GM21619 (cell line): Measurements from ENCODE around the gene CYB5D1.

ENCODE experiments used
- ATAC-seq: cut with Tn5 transposase; IDR thresholded peaks from one replicate; pipeline ENCODE4 v1.9.1; 2021; ENCODE audit not compliant: unreplicated experiment

The CYB5D1 gene

DNA sequence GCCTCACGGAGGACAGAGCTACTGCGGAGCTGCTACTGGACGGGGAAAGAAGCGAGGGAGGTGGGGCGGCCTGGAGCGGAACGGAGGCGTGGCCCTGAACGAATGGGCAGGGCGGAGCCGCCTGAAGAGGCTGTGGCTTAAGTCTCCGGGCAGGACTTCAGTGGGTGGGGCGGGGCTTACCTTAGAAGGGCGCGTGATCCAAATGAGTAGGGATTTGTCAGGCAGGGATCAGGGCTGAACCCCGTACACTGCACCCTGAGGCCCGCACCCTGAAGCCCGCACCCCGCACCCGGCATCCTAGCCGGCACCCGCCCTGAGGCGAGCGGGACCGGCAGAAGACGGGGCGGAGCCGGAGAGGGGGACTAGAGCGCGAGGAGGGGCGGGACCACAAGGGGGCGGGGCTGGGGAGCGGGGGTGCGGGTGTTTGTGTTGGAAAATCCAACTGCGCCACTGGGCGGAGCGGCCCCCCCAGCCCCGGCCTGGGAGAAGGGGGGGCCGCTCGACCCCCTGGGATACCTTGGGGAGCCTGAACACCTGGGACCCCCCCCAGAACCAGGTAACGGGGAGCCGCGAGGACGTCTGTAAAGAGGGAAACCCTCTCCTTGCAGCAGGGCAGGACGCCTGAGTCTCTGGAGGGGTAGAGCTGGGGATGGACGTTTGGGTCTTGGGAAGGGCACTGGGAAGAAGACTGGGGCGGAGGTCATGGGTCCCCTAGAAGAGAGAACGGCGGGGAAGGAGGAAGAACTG is 23.8 kb upstream of the CYB5D1 start, which contains the start of gene KDM6B:
Gene KDM6B (plus strand): TSS at position 423 of the 747 bp plus-strand sequence. CDS start 11,338 bp downstream, outside the sequence.
- peak; percentile 34 for ATAC-seq

DNA sequence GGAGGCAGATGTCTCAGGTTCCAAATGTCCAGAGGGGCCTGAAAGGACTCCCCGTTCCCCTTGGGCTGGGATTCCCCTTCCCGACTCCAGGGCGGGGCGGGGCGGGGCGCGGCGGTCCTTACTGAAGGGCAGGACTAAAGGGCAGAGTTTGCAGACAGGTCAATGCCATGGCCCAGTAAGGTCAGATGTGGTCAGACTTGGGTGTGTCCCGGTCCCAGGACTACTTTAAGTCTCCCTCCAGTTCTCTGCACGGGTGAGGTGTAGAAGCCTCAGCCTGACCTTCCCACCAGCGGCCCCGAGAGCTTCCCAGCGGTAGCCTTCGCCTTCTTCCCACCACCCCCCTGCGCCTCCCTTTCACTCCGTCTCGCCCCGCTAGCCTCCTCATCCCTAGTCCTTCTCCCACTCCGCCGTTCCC is 23.3 kb upstream of the CYB5D1 start:
- ATAC-seq, result no peak

DNA sequence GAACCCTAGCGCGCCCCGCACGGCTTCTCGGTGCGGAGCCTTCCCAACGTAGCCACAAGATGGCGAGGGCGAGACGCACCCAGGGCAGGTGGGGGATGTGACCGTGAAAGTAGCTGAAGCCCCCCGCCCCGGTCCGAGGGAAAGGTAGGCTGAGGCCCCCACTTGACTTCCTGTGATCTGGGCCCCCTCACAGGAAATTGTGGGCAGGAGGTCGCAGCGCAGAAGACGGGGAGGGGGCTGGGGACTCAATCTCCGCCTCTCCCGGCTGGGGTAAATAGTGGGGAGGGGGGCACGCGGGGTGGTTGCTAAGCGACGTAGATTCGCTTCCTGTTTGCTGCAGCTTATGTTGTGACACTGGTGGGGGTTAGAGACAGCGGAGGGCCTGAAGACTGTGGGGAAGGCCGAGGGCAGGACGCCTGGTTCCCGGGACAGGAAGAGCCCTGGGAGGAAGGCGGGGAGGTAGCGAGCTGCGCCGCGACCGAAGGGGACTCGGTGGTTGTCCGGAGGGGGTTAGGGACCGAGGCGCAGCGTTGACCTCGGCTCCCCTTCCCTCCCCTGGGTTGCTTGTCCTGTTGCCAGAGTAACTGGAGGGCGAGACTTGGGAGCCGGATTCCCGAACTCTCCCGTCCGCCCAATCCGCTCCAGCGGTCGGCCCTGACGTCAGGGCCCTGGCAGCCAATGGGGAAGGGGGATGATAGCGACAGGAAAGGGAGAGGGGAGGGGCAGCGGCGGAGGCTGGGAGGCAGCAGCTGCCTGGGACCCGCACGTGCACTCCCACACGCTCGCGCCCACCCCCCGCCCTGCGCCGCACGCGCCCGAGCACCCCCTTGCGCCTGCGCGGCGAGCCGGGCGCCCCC is 22.6 kb upstream of the CYB5D1 start:
- peak; percentile 35 for ATAC-seq

DNA sequence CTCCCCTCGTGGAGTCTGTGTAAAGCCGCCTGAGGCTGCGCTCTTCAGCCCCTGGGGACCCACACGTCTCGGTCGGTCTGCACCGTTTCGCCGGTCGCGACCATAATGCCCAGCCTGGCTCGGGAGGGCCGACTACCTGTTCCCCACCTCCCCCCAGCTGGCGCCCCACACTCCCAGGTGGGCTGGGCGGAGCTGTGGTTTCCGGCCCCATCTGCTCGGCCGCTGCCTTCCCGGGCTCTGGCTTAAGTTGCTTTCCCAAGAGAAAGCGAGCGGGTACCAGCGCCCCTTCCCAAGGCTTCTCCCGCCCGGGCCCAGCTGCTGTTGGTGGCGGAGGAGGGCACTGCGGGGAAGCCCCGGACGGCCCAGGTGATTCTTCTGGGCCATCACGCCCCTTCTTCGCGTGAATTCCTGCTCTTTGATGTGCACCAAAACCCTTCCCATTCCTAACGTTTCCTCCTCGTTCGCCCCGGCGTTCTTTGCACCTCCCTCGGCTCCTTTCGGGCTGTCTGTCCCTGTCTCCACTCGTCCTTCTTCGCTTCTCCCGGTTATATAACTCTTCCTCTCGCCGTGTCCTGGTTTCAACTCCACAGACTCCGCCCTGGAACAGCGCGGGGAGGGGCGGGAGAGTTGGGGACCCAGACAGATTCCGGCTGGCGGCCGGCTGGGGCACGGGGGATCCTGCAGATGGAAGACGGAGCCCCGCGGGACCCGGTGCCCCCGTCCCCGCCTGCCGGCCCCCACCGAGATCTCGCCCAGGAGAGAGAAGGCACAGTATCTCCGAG is 21.8 kb upstream of the CYB5D1 start:
- peak; percentile 32 for ATAC-seq

DNA sequence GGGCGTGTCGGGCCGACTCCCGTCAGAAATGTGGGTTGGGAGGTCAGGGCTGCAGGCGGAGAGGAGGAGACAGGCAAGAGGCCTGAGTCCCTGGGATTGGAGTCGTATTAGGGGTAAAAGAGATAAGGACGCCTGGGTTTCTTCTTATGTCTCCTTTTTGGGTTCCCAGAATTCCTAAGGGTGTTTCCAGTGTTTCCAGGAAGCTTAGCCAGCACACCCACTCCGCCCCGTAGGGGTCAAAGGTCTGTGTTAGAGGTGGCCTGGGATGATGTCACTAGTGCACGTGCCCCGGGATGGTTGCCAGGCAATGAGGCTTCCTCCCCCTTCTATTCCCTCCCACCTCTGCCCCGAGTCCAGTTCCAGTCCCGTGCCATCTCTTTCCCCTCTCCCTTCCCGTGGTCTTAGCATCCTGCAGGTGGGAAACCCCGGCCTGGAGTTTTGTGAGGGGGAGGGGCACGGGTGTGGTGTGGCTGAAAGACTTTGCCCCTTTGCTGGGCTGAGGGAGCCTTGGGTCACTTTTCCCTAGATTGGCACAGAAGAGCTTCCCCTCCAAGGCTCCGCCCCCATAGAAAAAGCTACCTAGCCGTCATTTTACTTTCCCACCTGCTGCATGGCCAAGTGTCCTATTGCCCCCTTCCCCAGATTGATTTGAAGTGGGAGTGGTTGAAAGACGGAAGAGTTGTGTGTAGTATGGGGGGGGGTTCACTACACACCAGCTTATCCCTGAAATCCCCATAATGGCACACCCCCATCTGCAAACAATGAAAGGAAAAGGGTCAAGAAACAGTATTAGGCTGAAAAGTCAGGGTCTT is 21.0 kb upstream of the CYB5D1 start:
- ATAC-seq, result no peak

DNA sequence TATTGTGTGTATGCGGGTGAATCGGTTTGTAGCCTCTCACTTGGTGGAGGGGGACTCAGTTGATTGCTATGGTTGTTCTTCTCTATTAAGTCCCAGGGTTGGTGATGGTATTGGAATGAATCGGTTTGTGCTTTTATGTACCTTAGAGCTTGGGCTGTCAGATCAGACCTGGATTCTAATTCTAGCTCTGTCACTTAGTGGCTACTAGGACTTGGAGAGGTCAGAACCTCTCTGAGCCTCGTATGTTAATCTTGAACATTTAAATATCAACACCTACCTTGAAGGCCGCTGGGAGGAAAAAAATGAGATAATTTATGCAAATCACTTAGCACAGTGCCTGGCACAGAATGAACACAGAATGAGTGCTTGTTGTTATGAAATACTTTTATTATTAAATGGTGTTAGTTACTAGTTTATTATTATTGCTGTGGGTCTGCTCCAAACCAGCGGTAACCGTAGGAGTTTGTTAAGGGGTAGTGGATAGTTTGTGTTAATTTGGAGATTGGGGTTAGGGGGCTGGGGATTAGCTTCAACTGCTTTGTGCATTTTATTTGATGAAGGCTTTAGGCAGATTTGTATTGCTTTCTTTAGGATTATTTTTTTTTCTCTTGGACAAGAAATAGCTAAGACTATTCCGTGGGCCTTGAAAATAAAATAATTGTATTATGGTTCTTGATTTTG is 20.3 kb upstream of the CYB5D1 start:
- ATAC-seq, result no peak

DNA sequence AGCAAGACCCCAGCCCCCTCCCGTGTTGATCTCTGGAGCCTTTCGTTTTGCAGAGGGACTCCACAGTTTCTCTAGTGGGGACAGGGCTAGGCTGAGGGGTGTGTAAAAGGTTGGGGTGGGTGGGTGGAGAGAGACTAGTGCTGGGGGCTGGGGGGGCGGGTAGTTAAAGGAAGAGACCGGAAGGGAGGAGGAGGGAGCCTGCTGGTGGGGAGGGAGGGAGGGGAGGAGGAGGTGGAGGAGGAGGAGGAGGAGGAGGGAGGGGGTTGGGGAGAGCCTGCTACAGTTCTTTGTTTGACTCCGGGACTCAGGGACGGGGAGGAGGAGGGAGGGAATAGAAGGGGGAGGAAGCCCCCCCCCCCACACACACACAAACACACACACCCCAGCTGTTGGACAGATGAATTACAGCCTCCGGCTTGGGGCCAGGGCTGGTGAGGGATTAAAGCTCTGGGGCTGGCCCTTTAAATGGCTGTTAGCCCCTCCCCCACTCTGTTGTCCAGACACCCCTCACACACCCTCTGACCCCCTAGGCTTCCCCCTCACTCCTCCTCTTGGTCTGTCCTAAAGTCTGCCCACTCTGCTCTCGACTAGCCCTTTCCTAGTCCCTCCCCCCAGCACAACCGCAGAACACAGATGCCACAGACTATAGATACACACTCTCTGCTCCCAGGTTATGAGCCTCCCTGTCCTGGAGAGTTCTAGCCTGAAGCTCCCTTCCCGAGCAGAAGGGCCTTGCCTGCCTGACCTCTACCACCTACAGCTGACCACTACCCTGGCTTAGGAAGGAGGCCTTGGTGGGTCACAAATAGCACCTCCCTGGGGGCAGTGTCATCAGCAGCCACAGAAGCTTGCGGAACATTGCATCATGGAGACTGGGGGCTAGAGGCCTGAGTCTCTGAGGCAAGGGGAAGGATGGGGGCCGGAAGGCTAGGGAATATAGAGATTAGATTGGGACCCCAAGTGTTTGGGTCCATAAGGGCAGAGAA is 19.4 kb upstream of the CYB5D1 start:
- no peak for ATAC-seq

DNA sequence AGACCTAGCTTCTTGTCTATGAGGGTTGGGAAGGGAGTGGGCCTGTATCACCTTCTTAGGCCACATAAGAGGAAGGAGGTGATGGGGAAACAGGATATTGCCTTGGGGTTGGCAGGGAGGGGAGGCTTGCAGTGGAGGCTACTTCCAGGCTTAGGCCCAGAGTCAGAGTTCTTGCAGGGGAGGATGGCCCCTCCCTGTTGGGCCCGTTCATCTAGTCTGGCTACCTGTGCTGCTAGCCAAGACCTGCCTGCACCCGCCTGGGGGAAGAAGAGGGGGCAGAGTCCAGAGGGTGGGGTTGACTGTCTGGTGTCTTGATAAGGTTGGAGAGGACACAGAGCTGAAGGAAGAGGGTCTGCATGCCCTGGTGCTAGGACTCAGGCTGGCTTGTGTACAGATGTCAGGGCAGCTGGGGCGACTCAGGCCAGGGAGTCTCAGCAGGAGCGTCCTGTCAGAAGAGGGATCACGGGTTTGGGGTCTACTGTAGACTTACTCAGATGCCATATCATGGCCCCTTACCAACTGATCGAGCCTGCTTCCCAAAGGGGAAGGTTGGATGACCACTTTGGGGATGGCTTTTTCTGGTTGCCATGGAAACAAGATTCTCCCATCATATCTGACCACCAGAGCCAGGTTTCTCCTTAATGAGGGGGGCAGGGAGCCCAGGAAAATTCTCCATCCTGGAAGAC is 18.5 kb upstream of the CYB5D1 start:
- ATAC-seq, result no peak

DNA sequence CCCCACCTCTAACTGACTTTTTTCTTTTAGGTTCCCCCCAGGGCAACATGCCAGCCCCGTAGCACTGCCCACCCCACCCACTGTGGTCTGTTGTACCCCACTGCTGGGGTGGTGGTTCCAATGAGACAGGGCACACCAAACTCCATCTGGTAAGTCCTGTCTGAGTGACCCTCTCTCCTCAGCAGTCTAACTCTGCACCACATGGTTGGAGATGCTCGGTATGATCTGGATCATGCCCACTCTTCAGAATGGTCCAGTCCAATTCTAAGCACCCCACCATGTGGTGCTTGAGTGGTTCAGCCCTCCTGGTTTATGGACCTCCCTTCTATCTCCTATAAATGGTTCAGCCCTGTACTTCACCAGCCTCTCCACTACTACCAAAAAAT is 17.9 kb upstream of the CYB5D1 start:
- ATAC-seq, result no peak

DNA sequence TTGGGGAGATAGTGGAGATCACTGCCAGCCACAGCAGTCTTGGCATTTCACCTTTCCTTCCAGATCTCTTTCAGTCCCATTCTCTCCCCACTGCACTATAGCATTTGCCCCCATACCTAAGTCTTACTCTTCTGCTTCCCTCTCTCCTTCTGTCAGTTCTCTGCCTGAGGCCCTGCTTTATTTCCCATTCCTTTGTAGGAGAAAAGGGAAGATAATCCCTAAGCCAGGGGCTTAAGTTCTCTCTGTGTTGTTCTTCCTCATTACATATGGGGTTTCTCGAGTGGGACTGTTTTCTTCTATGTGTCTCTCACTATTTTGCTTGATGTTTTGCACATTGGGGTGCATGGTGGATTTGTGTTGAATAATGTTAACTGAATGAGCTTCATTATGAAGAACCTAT is 17.4 kb upstream of the CYB5D1 start:
- ATAC-seq, result no peak

DNA sequence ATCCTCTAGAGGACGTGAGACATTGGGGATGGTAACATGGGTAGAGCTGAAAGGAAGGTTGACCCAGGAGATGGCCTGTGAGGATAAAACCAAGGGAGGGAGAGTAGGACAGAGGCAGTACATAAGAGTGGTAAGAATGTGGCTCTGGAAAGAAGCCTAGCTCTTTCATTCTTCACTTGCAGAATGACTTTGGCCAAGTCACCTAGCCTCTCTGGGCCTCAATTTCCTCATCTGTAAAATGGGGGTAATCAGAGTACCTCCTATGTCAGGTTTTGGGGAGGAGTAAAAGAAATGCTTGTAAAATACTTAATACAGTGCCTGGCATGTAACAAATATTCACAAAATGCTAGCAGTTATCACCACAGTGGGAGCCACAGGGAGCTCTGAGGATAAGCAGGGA is 16.9 kb upstream of the CYB5D1 start:
- ATAC-seq, result no peak

DNA sequence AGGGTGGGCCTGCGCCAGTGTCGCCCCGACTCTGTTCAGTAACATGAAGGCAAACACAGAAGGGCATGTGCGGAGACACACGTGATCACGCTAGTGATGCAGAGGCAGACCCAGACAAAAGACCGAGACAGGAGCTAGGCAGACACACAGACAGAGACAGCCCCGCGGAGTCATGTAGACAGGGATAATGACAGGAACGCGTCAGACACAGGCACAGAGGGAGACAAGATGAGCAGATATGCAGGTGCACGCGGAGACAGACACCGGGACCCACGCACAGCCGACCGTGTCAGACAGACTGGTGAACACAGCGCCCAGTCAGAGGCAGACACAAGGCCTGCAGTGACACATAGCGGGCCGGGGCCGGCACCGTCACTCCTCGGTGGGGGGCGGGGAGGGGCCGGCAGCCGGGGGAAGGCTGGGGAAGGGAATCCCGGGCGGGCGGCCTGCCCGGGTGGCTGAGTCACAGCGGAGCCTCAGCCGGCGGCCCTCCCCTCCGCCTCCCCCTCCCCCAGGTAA is 16.3 kb upstream of the CYB5D1 start:
- ATAC-seq, result peak; percentile 17

DNA sequence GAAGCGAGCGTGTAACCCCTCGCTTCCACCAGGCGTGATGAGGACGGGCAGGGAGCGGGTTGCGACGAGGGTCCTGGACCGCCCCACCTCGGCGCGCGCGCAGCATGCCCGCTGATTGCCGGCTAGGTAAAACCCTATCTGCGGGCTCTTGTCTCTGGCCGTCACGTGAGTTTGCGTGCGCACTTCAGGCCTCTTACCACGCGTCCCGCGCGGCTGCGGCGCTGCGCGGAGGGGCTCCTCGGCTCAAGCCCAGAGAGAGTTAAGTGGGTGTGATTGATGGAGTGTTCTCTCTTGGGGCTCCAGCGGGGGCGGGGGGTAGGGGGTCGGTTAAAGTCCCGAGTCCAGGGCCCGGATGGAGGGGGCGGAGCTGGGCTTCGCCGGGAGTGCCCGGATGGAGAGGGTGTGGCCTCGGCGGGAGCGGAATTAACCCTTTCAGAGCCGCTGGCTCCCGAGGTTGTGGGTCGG is 15.9 kb upstream of the CYB5D1 start:
- peak; percentile 13 for ATAC-seq

DNA sequence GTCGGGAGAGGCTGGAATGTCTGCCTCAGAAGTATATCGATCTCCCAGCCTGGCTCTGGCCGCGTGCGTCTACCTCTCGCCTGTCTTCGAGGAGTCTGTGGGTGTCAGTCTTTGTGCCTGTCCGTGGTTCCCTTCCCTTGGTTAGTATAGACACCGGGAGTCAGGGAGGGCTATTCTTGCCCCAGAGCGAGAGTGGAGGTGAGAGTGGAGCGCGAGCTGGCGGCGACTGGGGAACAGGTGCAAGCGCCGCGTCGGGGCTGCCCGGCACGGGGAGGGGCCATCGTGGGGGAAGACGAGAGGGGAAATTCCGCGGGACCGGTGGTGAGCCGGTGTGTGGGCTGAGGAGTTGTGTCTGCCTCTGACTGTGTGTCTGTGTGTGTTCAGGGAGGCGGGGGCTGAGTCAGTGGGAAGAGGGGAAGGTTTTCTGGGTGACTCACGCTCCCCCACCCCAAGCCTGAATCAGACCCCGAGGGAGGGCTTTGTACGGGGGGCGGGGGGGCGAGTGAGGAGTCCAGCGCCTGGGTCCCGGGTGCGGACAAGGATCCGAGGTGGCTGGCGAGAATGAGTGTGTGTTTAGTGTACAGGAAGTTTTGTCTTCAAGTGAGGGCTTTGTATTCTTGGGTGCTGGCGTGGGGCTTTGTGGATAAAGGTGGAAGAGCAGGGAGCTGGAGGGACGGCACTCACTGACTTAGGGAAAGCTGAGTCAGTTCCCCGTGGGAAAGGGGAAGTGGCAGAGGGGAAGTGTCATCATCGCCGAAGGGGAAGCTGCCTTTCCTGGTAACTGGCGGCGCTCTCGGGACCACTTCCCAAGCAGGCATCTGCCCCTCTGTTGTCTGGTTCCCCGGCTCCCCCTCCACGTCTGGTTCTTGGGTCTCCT is 15.2 kb upstream of the CYB5D1 start:
- peak; percentile 22 for ATAC-seq

DNA sequence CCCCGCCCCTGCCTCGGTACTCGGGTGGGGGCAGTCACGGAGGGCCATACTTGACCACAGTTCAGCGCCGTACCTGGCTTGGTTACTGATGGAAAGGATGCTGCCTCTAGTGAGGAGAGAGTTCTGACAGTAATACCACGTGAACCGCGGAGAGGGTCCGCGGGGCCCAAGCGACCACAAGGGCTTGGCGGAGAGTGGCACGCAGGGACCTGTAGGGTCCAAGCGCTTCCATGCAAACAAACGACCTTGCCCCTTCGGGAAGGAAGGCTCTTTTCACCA is 14.6 kb upstream of the CYB5D1 start:
- ATAC-seq, result no peak

DNA sequence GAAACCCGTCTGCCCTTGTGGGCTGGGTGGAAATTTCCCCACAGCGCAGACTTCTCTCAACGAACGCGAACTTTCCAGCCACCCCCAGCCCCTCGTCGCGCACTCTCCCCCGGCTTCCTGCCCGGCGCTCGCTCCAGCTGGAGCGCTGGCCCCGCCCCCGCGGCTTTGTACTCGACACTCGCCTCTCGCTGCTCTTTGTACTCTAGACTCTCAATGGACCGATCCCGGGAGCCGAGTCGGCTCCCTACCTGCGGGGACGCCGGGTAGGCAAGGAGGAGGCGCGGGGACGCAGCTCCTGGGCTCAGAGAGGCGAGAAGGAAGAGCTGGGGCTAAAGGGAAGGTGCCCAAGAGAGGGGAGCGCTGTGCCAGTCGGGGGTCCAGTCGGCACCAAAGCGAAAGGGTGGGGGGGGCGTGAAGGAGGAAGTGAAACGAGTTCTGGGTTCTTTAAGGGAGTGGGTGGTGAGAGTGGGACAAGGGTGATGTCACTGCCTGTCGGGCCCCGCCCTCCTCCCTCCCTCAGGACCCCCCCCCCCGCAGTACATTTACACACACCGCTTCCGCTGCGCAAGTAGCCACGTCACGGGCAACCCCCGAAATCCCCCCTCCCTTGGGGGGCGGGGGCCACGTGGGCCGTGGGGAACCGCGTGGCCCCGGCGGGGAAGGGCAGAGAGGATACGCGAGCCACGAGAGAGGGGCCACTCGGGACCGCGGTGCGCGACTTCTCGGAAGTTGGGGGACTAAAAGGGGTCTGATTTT is 14.1 kb upstream of the CYB5D1 start:
- ATAC-seq, result no peak
